CD4-positive, alpha-beta memory T cell (primary cell): ENCODE measurements around the gene UMAD1. TPM values are rescaled to one million over a fixed set of nuclear protein-coding genes. Genes with fewer than 3 reads are reported as not detected.

ENCODE experiments used
- CTCF ChIA-PET: fragments of 350-600 bp; sonication (Branson Sonifier 250); formaldehyde crosslinking; loops from one replicate; lab custom pipeline; 2021; ENCODE audit warnings: inconsistent platforms; ENCODE audit not compliant: partially characterized antibody; lab: Charles Lee
- POLR2A ChIA-PET: fragments of 350-600 bp; sonication (Branson Sonifier 250); formaldehyde crosslinking; loops from one replicate; lab custom pipeline; 2021; ENCODE audit not compliant: partially characterized antibody; lab: Charles Lee
- DNase-seq, 5 donors: peaks; one replicate each; pipeline versions ENCODE4 v3.0.0 to v3.0.0-alpha.2; 2020 to 2022; ENCODE audit warnings: mixed read lengths in 1 of 5
- H3K27ac ChIP-seq: one replicate; pipeline ENCODE4 v1.7.0; 2013; ENCODE audit warnings: low read depth, low read length
- H3K27me3 ChIP-seq: 2 replicates; pipeline ENCODE4 v1.7.0; 2013; ENCODE audit warnings: mild to moderate bottlenecking, low read length, moderate library complexity; ENCODE audit not compliant: insufficient read depth
- H3K36me3 ChIP-seq: 2 replicates; pipeline ENCODE4 v1.7.0; 2013; ENCODE audit warnings: mild to moderate bottlenecking, low read length, moderate library complexity; ENCODE audit not compliant: insufficient read depth
- H3K4me1 ChIP-seq: 2 replicates; pipeline ENCODE4 v1.7.0; 2013; ENCODE audit warnings: mild to moderate bottlenecking, low read length, moderate library complexity; ENCODE audit not compliant: insufficient read depth
- H3K4me3 ChIP-seq, 2 donors: one replicate each; pipeline ENCODE4 v1.7.0; 2013; ENCODE audit warnings: low read length in 2 of 2, mild to moderate bottlenecking in 1 of 2
- H3K9me3 ChIP-seq, 2 donors: one replicate each; pipeline ENCODE4 v1.7.0; 2013; ENCODE audit warnings: low read length in 2 of 2, control low read depth in 1 of 2; ENCODE audit not compliant: control insufficient read depth in 1 of 2
- H3K27ac Mint-ChIP-seq, 7 donors: one replicate each; pipeline ENCODE4 v1.8.0; 2020 to 2021; ENCODE audit warnings: mixed read lengths in 7 of 7, mild to moderate bottlenecking in 6 of 7, inconsistent platforms in 3 of 7, moderate library complexity in 3 of 7
- H3K27me3 Mint-ChIP-seq, 2 donors: one replicate each; pipeline ENCODE4 v1.8.0; 2020 to 2021; ENCODE audit warnings: mixed read lengths in 2 of 2
- H3K36me3 Mint-ChIP-seq, 2 donors: one replicate each; pipeline ENCODE4 v1.8.0; 2020 to 2021; ENCODE audit warnings: mixed read lengths in 2 of 2, inconsistent platforms in 1 of 2, mild to moderate bottlenecking in 1 of 2
- H3K4me1 Mint-ChIP-seq, 4 donors: one replicate each; pipeline ENCODE4 v1.8.0; 2020 to 2021; ENCODE audit warnings: mixed read lengths in 4 of 4, mild to moderate bottlenecking in 1 of 4
- H3K4me3 Mint-ChIP-seq, 8 donors: one replicate each; pipeline ENCODE4 v1.8.0; 2020 to 2021; ENCODE audit warnings: mixed read lengths in 8 of 8, mild to moderate bottlenecking in 7 of 8, moderate library complexity in 6 of 8, inconsistent platforms in 3 of 8
- H3K9me3 Mint-ChIP-seq, 8 donors: one replicate each; pipeline ENCODE4 v1.8.0; 2020 to 2021; ENCODE audit warnings: mixed read lengths in 8 of 8, mild to moderate bottlenecking in 5 of 8, inconsistent platforms in 3 of 8, moderate library complexity in 1 of 8
- intact Hi-C: fragments of 100-400 bp; cut with micrococcal nuclease; formaldehyde crosslinking; loops from one replicate; pipeline ENCODE4 v1.15.1; 2023
- polyA plus RNA-seq, 2 donors: library from polyadenylated mRNA; unstranded; fragments of 300-500 nt; fragmentation: Illumina TruSeq; gene quantifications; one replicate each; pipeline ENCODE4 v1.2.3, GENCODE V29; 2021
- total RNA-seq, 2 experiments: library from RNA; stranded (reverse); gene quantifications; one replicate each; pipeline ENCODE4 v1.2.3, GENCODE V29; 2021

The UMAD1 gene
- total and polyA plus RNA-seq, 4 experiments from 2014 or later = 23.5 to 36.7 (median 27.6) TPM

DNA sequence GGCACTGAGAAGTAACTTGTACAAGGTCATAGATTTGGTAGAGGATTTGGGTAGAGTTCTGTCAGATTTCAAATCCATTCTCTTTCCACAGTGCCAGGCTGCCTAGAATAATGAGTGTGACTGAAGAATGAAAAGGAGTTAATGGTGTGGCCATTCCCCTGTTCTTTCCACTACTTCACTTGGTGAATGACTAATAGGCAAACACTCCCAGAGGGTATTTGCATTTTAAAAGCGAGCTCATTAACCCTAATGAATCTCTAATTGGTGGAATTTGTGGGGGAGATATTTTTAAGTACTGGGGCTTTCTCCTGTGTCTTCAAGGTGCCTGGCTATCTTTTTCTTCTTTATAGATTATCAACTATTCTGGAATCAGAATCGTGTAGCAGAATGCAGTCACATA, 152.7 kb downstream of the UMAD1 start:
- H3K36me3 Mint-ChIP-seq = peaks cover 47 to 70% of the 10 kb centered on the region in 2 donors
- no peak for DNase-seq
- peaks cover 0 to 8% (median 4%) of the 10 kb centered on the region in 4 donors for H3K4me1 Mint-ChIP-seq
- H3K27me3 Mint-ChIP-seq = no peaks in the 10 kb centered on the region
- no peak overlapping the region for H3K4me3 Mint-ChIP-seq
- POLR2A ChIA-PET = no interaction called here
- Histone ChIP-seq H3K4me1 (no peaks in the 10 kb centered on the region), H3K27me3 (no peaks in the 10 kb centered on the region), H3K4me3 (no peak overlapping the region), H3K27ac (no peak overlapping the region), H3K9me3 (no peaks in the 10 kb centered on the region), H3K36me3 (no peaks in the 10 kb centered on the region)
- H3K27ac Mint-ChIP-seq = no peak overlapping the region
- peaks cover 0 to 5% (median under 1%) of the 10 kb centered on the region in 8 donors for H3K9me3 Mint-ChIP-seq
- intact Hi-C loops = no loop called here
- CTCF ChIA-PET = interaction anchor here (1.3 kb wide), 1 partner anchor 22 kb away, joined by 3 read pairs; no protein-coding TSS in a partner anchor

DNA sequence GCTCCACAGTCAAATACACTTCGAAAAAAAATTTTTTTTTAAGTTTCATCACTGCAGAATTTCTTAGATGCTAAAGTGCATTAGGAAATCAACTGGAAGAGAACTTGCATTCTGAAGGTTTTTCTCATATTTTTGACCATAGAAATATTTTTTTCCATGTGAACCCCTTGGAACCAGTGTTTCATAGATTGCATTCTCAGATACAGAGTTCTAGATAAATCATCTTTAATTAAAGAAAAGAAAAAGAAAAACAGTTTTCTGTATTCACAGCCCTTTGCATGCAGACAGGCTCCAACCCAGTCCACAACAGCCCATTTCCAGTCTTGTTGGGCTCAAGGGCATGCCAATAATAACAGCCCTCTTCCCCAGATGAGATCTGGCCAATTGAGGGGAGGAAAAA, 153.4 kb downstream of the UMAD1 start:
- CTCF ChIA-PET = interaction anchor here (1.3 kb wide), 1 partner anchor 21 kb away, joined by 3 read pairs; no protein-coding TSS in a partner anchor
- Histone ChIP-seq H3K4me3 (no peak overlapping the region), H3K36me3 (no peaks in the 10 kb centered on the region), H3K27me3 (no peaks in the 10 kb centered on the region), H3K9me3 (no peaks in the 10 kb centered on the region), H3K27ac (no peak overlapping the region), H3K4me1 (no peaks in the 10 kb centered on the region)
- H3K9me3 Mint-ChIP-seq = peaks cover 0 to 5% (median under 1%) of the 10 kb centered on the region in 8 donors
- no peaks in the 10 kb centered on the region for H3K27me3 Mint-ChIP-seq
- peaks cover 50 to 75% of the 10 kb centered on the region in 2 donors for H3K36me3 Mint-ChIP-seq
- intact Hi-C loops = no loop called here
- H3K4me1 Mint-ChIP-seq = peaks cover 0 to 8% (median 4%) of the 10 kb centered on the region in 4 donors
- POLR2A ChIA-PET = no interaction called here
- H3K4me3 Mint-ChIP-seq = no peak overlapping the region
- peak overlapping the region in 1 of 7 donors; percentile 25 for H3K27ac Mint-ChIP-seq
- DNase-seq = no peak

DNA sequence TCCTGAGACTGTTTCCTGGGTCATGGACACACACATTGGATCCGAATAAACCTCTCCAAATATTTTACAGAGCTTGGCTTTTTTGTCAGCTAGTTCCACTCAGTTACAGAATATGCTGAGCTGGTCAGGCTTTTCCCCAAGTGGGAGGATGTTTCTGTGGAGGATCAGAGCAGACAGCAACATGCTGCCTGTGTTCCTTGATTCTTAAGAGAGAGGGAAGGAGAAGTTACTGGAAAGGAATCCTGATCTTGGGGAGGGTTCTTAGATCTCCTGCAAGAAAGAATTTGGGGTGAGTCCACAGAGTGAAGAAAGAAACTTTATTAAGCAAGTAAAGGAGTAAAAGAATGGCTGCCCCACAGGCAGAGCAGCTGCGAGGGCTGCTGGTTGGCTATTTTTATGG, 154.7 kb downstream of the UMAD1 start:
- no peaks in the 10 kb centered on the region for H3K27me3 ChIP-seq
- no peaks in the 10 kb centered on the region for H3K36me3 ChIP-seq
- no peak overlapping the region for H3K4me3 ChIP-seq
- Mint-ChIP-seq H3K4me3 (no peak overlapping the region), H3K9me3 (peaks cover 0 to 5% (median under 1%) of the 10 kb centered on the region in 8 donors), H3K36me3 (peaks cover 50 to 66% of the 10 kb centered on the region in 2 donors), H3K4me1 (peaks cover 0 to 8% (median 4%) of the 10 kb centered on the region in 4 donors), H3K27ac (no peak overlapping the region), H3K27me3 (no peaks in the 10 kb centered on the region)
- H3K9me3 ChIP-seq = no peaks in the 10 kb centered on the region
- intact Hi-C loops = no loop called here
- CTCF ChIA-PET = interaction anchor here (1.4 kb wide), 1 partner anchor 9 kb away, joined by 4 read pairs; no protein-coding TSS in a partner anchor
- no peak for DNase-seq
- no peak overlapping the region for H3K27ac ChIP-seq
- no peaks in the 10 kb centered on the region for H3K4me1 ChIP-seq
- POLR2A ChIA-PET = no interaction called here

DNA sequence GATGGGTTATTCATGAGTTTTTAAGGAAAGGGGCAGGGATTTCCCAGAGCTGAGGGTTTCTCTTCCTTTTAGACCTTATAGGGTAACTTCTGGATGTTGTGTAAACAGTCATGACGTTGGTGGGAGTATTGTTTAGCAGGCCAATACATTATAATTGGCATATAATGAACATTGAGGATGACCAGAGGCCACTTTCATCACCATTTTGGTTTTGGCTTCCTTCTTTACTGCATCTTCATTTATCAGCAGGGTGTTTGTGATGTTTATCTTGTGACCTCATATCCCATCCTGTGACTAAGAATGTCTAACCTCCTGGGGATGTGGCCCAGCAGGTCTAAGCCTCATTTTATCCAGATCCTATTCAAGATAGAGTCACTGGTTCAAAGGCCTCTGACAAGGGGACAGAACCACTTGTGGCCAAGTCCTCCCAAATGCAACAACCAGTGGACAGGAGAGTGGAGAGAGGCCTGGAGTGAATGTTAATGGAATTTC, 155.1 kb downstream of the UMAD1 start:
- POLR2A ChIA-PET = no interaction called here
- Histone ChIP-seq H3K36me3 (no peaks in the 10 kb centered on the region), H3K9me3 (no peaks in the 10 kb centered on the region), H3K27ac (no peak overlapping the region), H3K4me3 (no peak overlapping the region), H3K4me1 (no peaks in the 10 kb centered on the region), H3K27me3 (no peaks in the 10 kb centered on the region)
- Mint-ChIP-seq H3K4me3 (no peak overlapping the region), H3K36me3 (peaks cover 50 to 65% of the 10 kb centered on the region in 2 donors), H3K27ac (peak overlapping the region in 1 of 7 donors; percentile 24), H3K27me3 (no peaks in the 10 kb centered on the region), H3K4me1 (peaks cover 0 to 8% (median 4%) of the 10 kb centered on the region in 4 donors), H3K9me3 (peaks cover 0 to 5% (median under 1%) of the 10 kb centered on the region in 8 donors)
- no peak for DNase-seq
- CTCF ChIA-PET = interaction anchor here (1.4 kb wide), 1 partner anchor 8 kb away, joined by 4 read pairs; no protein-coding TSS in a partner anchor
- intact Hi-C loops = no loop called here

DNA sequence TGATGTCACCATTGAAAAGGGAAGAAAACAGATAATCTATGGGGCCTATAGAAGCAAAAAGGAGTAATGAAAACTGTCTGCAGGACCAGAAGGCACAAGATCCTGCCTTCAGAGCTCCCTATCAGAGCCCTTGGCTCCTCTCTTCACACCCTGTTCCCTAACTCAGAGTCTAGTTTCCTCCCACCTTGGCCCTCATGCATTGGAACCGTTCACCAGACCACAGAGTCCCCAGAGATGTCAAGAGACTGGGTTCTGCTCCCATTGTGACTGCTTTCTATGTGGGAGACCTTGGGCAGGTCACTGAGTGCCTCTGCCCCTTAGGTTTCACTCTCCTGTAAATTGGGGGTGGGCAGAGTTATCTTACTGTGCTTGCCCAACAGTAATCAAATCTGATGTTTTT, 158.0 kb downstream of the UMAD1 start:
- no peak for DNase-seq
- Histone ChIP-seq H3K36me3 (no peaks in the 10 kb centered on the region), H3K4me3 (no peak overlapping the region), H3K9me3 (no peaks in the 10 kb centered on the region), H3K27ac (no peak overlapping the region), H3K4me1 (no peaks in the 10 kb centered on the region), H3K27me3 (no peaks in the 10 kb centered on the region)
- intact Hi-C loops = no loop called here
- ChIA-PET POLR2A (no interaction called here), CTCF (no interaction called here)
- H3K27ac Mint-ChIP-seq = no peak overlapping the region
- H3K4me1 Mint-ChIP-seq = peaks cover 0 to 8% (median 4%) of the 10 kb centered on the region in 4 donors
- no peaks in the 10 kb centered on the region for H3K27me3 Mint-ChIP-seq
- peaks cover 0 to 5% (median under 1%) of the 10 kb centered on the region in 8 donors for H3K9me3 Mint-ChIP-seq
- no peak overlapping the region for H3K4me3 Mint-ChIP-seq
- H3K36me3 Mint-ChIP-seq = peaks cover 40 to 52% of the 10 kb centered on the region in 2 donors

DNA sequence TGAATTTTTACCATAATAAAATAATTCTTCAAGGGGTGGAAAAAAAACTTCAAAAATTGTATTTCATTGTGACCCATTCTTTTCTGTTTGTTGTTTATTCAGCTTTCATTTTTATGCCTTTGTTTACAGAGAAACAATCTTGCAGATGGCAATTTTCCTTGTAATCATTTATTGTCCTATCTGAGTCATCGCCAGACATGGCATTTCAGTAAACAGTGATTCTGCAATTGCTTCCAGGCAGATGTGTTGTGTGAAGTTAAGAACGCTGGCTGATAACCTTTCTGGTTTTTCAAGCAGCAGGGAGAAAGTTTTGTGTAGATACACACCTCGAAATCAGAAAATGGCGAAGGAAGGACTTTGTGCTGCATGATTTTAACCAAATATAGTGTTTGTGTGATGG, 158.6 kb downstream of the UMAD1 start:
- H3K27me3 ChIP-seq = no peaks in the 10 kb centered on the region
- peaks cover 0 to 8% (median 4%) of the 10 kb centered on the region in 4 donors for H3K4me1 Mint-ChIP-seq
- no peak overlapping the region for H3K4me3 Mint-ChIP-seq
- no peaks in the 10 kb centered on the region for H3K27me3 Mint-ChIP-seq
- H3K27ac ChIP-seq = no peak overlapping the region
- POLR2A ChIA-PET = no interaction called here
- no peak overlapping the region for H3K4me3 ChIP-seq
- peaks cover 0 to 5% (median under 1%) of the 10 kb centered on the region in 8 donors for H3K9me3 Mint-ChIP-seq
- intact Hi-C loops = no loop called here
- H3K9me3 ChIP-seq = no peaks in the 10 kb centered on the region
- no peak overlapping the region for H3K27ac Mint-ChIP-seq
- CTCF ChIA-PET = no interaction called here
- no peaks in the 10 kb centered on the region for H3K36me3 ChIP-seq
- peaks cover 45 to 57% of the 10 kb centered on the region in 2 donors for H3K36me3 Mint-ChIP-seq
- no peak for DNase-seq
- no peaks in the 10 kb centered on the region for H3K4me1 ChIP-seq

DNA sequence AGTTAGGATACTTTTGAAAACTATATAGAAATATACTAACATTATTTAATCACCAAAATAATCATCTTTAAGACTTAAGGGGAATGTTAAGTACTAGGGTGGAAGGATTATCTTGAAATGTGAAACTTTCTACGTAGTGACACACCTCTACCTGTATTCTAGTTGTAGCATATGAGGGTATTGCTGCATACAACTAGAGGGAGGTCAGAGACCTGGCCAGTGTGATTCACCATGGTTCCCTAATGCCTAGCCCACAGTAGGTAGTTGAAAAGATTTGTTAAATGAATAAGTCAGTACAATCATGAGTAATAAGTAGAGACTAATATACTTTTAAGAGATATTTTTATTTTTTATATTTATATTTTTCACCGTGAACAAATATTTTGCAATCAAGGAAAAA, 162.0 kb downstream of the UMAD1 start:
- Mint-ChIP-seq H3K4me1 (no peaks in the 10 kb centered on the region), H3K27me3 (no peaks in the 10 kb centered on the region), H3K4me3 (no peak overlapping the region), H3K36me3 (peaks cover 22 to 30% of the 10 kb centered on the region in 2 donors), H3K27ac (no peak overlapping the region), H3K9me3 (no peaks in the 10 kb centered on the region)
- intact Hi-C loops = no loop called here
- Histone ChIP-seq H3K27me3 (no peaks in the 10 kb centered on the region), H3K4me3 (no peak overlapping the region), H3K9me3 (no peaks in the 10 kb centered on the region), H3K36me3 (no peaks in the 10 kb centered on the region), H3K4me1 (no peaks in the 10 kb centered on the region), H3K27ac (no peak overlapping the region)
- CTCF ChIA-PET = no interaction called here
- no peak for DNase-seq
- POLR2A ChIA-PET = no interaction called here
